Gastrocnemius medialis (tissue), 4 donors: ENCODE results near the gene OTOP2.

Source experiments
- POLR2A ChIP-seq, 2 donors: fragments of 450-650 bp; IDR thresholded peaks; one replicate each; pipeline ENCODE4 v1.6.1; 2017; ENCODE audit warnings: antibody characterized with exemption in 2 of 2, mild to moderate bottlenecking in 2 of 2, moderate library complexity in 2 of 2
- TF ChIP-seq, protein P1 (sequence below), 5 experiments: fragments of 450-650 bp in 3 of 5; fragments of 200-600 bp in 2 of 5; sonication (generic) in 2 of 5; IDR thresholded peaks in 4 of 5; conservative IDR thresholded peaks in 1 of 5; 1 replicate in 4 of 5; 2 replicates in 1 of 5; pipeline ENCODE4 v1.5.1; 2016 to 2019; ENCODE audit warnings: antibody characterized with exemption in 5 of 5, mild to moderate bottlenecking in 3 of 5, moderate library complexity in 3 of 5

DNA sequence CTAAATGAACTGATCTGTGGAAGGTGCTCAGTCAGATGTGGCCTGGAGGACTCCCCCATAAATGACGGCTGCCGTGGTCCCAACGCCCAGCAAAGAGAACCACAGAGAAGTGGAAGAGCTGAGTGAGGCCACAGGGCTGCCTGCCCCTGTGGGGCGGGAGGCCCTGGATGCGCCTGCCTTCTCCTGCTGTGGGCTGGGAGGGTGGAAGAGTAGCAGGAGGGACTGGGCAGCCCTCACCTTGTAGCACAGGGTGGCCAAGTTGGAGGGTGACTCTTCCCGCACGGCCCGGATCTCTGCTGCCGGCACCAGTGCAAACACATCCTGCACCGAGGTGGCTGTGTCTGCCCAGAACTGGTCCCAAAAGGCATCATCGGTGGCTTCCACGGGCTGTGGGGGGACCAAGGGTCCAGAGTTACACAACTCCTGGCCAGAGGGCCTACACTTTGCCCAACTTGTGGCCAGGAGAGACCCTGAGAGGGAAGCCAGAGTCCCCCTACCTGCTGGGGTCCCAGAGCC lies 40.2 kb downstream of the OTOP2 start:
- TF ChIP-seq, protein P1, sequence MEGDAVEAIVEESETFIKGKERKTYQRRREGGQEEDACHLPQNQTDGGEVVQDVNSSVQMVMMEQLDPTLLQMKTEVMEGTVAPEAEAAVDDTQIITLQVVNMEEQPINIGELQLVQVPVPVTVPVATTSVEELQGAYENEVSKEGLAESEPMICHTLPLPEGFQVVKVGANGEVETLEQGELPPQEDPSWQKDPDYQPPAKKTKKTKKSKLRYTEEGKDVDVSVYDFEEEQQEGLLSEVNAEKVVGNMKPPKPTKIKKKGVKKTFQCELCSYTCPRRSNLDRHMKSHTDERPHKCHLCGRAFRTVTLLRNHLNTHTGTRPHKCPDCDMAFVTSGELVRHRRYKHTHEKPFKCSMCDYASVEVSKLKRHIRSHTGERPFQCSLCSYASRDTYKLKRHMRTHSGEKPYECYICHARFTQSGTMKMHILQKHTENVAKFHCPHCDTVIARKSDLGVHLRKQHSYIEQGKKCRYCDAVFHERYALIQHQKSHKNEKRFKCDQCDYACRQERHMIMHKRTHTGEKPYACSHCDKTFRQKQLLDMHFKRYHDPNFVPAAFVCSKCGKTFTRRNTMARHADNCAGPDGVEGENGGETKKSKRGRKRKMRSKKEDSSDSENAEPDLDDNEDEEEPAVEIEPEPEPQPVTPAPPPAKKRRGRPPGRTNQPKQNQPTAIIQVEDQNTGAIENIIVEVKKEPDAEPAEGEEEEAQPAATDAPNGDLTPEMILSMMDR (IDR thresholded peaks at IDR 0.05 in 4 of 5, conservative IDR thresholded peaks at IDR 0.05 in 1 of 5): no peak
- TF ChIP-seq POLR2A (IDR thresholded peaks at IDR 0.05): no peak
